ENCODE measurements around the gene CNTFR.
"Not testable (repeated sequence)": the region's sequence is repeated elsewhere in the genome, so short reads cannot be mapped to it uniquely, and the experiment has no call there.

The CNTFR gene

GRCh38 chr9:34589636-34590380, at the start of gene CNTFR:
CNTFR (minus strand) TSS chr9:34589724; CDS start chr9:34568981, 20,743 bp downstream.
- DNase-seq (ENCODE audit: low read depth) = no peak

- not testable (repeated sequence) for DNase-seq (ENCODE audit: low read depth)
Observed at GRCh38 chr9:34639322-34639721, 49.8 kb upstream of the CNTFR start.

- no peak for DNase-seq (ENCODE audit: low read depth)
Observed at GRCh38 chr9:34638138-34638445, 48.6 kb upstream of the CNTFR start.

- peak; percentile 74 for DNase-seq (ENCODE audit: low read depth)
Observed at GRCh38 chr9:34637356-34638137, 48.0 kb upstream of the CNTFR start, which contains the start of gene SIGMAR1. SIGMAR1 (minus strand) TSS chr9:34637787; CDS start chr9:34637697, 90 bp downstream.

GRCh38 chr9:34636791-34637355, 47.3 kb upstream of the CNTFR start:
- DNase-seq (ENCODE audit: low read depth) = no peak

GRCh38 chr9:34635556-34635955, 46.0 kb upstream of the CNTFR start:
- DNase-seq (ENCODE audit: low read depth) = no peak

GRCh38 chr9:34634551-34635248, 45.2 kb upstream of the CNTFR start:
- no peak for DNase-seq (ENCODE audit: low read depth)

- peak; percentile 52 for DNase-seq (ENCODE audit: low read depth)
Observed at GRCh38 chr9:34633851-34634550, 44.5 kb upstream of the CNTFR start.

GRCh38 chr9:34633166-34633565, 43.6 kb upstream of the CNTFR start:
- no peak for DNase-seq (ENCODE audit: low read depth)

- DNase-seq (ENCODE audit: low read depth) = no peak
Observed at GRCh38 chr9:34630402-34631154, 41.1 kb upstream of the CNTFR start.

- DNase-seq (ENCODE audit: low read depth) = no peak
Observed at GRCh38 chr9:34629491-34629808, 39.9 kb upstream of the CNTFR start.

- no peak for DNase-seq (ENCODE audit: low read depth)
Observed at GRCh38 chr9:34628656-34629490, 39.3 kb upstream of the CNTFR start, which contains the start of gene ARID3C. ARID3C (minus strand) TSS chr9:34629066; CDS start chr9:34628014, 1,052 bp downstream.

- DNase-seq (ENCODE audit: low read depth) = no peak
Observed at GRCh38 chr9:34627716-34628655, 38.5 kb upstream of the CNTFR start.

- DNase-seq (ENCODE audit: low read depth) = no peak
Observed at GRCh38 chr9:34625186-34625486, 35.6 kb upstream of the CNTFR start.

- DNase-seq (ENCODE audit: low read depth) = no peak
Observed at GRCh38 chr9:34624475-34625185, 35.1 kb upstream of the CNTFR start.

GRCh38 chr9:34623374-34624235, 34.1 kb upstream of the CNTFR start:
- no peak for DNase-seq (ENCODE audit: low read depth)
